ENCODE measurements around the gene PLB1.

PLB1 gene

DNA sequence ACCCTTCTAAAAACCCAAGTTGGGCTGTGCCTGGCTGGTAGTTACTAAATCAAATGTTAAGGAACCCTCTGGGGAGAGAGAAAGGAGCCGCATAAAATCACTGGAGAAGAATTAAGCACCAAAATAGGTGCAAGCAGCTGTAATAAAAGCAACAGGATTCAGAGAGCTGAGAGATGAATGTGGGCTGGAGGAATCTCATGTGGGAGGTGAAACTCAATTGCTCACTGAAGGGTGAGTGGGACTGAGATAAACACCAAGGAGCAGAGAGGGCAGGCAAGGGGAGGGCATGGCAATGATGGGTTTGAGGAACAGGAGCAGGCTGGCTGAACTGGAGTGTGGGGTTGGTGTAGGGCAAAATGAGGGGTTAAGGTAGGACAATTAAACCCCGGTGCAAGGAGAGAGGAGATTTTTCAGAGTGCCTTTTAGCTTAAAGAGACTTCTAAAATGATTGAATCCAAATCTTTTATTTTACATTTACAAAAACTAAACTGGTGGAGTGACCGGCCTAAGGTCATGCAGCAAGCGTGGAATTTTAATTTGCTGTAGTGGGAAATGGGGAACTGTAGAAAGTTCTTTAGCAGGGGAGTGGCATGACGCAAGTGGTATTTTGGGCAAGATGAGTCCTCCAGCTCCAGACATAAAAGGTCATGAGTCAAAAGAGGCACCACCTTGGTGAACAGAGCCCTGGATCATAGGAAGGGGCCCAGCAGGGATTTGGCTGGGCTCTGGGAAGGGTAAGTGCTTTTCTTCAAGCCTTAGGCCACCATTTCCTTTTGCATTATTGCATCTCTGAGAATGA lies 10.5 kb downstream of the PLB1 start:
- no peak for DNase-seq (ENCODE audit: low read depth)

DNA sequence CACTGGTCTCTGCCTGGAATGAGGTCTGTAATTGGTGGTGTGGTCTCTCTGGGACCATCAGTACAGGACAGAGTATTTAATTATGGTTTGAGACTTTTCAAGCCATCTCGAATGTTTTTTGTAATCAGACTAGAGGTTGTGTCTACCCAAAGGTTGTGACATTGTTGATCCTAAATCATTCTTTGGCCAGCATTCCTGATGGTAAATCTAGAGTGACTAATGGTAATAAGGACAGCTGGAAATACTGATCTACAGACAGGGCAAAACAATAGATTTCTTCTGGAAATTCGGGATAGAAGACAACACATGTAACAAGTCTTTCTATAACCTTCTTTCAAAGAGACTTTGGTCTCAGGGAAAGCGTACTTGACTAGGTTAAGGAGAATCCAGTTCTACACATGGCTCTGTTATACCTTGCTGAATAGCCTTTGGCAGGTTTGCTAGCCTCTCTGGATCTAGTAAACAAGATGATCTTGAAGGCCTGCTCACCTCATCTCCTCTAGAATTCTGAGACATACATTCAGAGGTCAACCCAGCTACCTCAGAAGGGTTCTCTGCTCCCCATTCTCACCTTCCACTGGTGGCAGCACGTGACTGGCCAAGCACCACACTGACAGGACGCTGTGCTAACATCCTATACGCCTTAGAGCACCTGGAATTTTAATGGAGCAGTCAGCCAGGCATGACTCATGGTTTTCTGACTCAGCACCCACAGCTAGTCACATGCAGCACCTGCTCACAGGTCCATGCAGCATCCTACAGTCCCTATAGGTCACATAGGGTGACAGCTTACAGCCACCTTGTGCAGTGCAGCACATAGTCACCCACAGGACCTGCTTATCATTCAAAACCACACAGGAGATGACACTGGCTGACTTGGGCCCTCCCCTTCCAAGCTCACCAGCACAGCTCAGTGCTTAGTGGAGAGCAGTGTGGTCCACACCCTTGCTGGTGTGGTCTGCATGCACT lies 12.2 kb downstream of the PLB1 start:
- DNase-seq (ENCODE audit: low read depth), result peak; percentile 8

DNA sequence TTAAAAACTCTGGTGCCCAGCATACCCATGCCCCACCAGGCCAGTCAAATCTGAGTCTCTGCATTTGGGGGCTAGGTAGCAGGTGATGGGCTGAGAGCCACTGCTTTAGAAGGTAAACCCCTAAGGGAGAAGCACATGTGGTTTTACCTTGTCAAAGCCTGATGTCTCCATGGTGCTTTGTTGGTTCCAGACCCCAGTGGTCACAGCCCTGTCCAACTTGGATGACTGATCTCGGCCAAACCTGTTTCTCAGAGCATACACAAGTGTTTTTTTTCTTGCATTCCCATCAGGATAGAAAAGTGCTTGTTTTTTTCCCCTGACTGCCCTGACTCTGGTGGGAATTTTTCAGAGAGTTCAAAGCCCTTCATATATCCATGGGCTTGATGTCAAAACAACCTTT lies 13.5 kb downstream of the PLB1 start:
- DNase-seq (ENCODE audit: low read depth), result no peak

DNA sequence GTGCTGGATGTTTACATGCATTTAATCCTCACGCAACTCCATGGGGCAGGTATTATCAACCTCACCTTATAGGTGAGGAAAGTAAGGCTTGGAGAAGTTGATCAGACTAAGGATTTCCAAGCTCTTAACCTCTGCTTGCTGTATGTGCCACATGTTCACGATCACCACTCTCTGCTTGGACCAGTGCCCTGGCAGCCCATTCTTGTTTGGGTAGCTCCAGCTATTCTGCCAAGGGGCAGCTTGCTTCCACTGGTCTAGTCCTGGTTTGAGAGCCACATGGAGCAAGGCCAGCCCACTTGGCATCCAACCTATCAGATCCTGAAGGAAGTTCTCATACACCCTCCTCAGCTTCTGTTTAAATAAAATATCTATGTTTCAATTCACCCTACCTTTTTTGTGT lies 14.3 kb downstream of the PLB1 start:
- no peak for DNase-seq (ENCODE audit: low read depth)

DNA sequence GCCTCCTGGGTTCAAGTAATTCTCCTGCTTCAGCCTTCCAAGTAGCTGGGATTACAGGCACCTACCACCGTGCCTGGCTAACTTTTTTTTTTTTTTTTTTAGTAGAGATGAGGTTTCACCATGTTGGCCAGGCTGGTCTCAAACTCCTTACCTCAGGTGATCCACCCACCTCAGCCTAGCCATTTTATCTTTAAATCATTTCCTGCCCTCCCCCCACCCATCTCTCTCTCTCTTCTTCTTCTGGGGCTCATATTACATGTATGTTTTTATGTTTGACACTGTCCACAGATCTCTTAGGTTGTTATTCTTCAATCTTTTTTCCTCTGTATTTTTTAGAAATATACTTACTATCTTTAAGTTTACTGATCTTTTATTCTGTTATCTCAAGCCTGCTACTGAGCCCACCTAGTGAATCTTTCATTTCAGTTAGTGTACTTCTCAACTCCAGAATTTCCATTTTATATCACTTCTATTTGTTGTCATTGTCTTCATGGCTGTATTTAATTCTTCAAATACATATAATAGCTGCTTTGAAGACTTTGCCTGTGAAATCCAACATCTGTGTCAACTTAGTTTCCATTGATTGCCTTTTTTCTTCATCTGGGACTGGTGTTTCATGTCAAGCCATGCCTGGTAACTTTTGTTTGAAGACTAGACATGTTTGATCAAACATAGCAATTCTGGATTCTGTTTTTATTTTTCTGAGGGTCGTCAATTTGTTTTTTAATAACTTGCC lies 16.2 kb downstream of the PLB1 start:
- no peak for DNase-seq (ENCODE audit: low read depth)

DNA sequence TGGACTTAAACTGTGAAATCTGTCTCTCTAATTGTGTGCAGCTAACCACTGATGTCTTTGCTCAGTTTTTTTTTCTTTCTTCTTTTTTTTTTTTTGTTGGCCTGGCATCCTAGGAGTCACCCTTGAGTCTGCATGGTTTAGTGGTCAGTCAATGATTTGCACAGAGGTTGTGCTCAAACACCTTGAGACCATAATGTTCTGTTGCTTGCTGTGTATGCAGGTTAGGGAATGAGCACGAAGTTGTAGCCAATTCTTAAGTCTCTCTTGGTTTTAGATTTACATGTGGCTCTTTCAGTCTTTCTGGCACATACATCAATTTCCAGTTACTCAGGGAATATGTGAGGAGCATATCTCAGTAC lies 16.7 kb downstream of the PLB1 start:
- DNase-seq (ENCODE audit: low read depth), result no peak

DNA sequence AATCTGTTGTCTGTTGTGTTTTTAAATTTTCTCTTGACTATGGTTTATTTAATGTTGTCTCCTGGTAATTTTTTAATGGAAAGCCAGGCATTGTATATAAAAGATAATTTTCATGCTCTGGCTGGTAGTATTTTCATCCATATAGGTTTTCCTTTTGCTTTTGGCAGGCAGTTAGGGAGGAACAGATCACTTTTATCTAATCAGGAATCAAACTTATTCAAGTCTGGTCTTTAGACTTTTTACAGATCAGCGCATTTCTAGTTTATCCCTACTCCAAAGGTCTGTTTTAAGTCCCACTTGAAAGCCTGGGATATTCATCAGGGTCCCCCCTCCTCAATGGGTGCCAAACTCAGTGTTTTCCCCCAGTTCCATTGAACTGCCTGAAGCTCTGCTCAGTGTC lies 17.2 kb downstream of the PLB1 start:
- DNase-seq (ENCODE audit: low read depth), result no peak

DNA sequence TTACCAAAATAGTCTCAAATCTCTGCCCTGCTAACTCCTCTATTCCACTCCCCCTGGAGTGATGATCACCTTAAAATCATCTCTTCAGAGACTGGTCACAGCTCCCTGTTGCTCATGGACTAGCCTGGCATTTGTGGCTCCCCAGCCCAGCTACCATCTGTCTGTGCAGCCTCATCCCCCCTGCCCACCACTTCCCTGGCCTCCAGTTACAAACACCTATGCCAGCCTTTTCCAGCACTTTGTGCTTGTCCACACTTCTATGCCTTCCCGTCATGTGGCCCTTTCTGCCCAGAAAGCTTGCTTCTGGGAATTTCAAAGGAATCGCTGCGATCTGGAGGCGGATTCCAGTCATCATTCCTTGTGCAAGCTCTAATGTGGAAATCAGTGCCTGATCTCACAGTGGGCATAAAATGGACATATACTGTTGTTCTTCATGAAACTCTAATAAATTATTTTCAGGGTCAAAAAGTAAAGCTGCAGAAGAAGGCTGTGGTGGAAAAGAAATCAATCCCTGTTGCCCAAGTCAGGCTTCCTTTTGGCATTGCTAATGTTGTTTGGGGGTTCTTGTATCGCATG lies 19.4 kb downstream of the PLB1 start:
- no peak for DNase-seq (ENCODE audit: low read depth)

DNA sequence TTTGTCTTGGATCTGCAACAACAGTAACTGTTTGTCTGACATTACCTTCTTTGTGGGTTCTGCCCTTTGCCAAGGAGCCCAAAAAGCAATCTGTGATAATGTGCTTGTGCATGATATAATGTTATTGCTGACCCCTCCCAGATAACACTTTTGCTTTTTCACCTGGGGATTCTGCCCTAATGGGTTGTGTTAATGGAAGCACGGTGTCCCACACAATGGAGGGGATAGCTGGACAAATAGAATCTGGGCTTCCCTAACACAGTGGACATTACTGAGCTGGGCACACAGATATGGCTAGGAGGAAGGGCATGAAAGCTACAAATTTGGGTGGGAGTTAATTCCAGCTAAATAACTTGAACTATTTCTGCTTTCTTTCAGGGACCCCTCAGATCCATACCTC lies 20.6 kb downstream of the PLB1 start:
- DNase-seq (ENCODE audit: low read depth), result no peak

DNA sequence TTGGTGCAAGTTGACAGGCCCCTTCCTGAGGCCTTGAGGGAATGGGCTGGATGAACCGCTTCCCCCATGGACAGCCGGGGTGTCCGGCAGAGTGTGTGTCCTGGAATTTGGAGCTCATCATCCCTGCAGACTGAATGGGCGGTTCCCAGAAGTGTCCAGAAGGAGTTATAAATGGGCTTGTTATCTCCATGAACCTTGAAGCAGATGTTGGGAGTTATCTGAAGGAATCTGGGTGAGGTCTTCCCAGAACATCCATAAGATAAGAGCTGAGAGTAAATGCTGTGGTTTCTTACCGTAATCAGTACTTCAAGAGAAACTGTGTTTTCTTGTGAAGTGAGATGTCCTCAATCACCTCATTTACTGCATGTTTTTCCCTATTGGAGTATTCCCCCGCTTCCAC lies 21.1 kb downstream of the PLB1 start:
- no peak for DNase-seq (ENCODE audit: low read depth)

DNA sequence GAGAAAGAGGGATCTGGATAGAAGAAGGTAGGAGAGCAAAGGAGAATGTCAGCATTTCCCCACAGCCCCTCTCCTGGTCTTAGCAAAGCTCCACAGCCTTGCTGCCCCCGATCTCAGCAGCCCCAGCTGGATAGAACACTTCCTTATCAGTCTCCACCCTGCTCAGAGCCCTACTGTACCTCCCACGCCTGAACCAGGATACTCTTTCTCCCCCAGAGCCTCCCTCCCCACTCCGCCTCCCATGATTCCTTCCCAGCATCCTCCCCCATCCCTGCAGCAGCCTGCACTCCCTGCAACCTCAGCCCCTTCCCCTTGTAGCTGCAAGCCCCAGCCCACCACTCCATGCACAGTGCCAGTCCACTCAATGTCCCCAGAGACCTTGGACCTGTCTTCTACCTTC lies 25.8 kb downstream of the PLB1 start:
- DNase-seq (ENCODE audit: low read depth), result no peak

DNA sequence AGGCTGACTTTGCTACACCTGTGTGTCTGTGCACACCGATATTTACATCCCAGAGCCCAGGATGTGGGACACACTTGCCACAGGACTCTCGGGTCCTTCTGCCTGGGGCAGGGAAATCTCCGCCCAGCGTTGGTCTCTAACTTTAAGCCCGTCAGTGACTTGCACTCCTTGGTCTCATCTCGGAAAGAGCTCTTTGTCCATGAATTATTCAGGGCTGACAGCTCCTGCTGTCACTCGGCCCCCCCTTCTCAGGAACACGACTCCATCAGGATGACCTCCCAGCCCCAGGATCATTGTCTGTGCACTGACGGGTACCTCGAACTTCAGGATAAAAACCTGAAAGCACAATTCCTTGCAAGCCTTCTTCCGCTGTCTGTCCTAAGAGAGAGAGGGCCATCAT lies 26.6 kb downstream of the PLB1 start:
- no peak for DNase-seq (ENCODE audit: low read depth)

DNA sequence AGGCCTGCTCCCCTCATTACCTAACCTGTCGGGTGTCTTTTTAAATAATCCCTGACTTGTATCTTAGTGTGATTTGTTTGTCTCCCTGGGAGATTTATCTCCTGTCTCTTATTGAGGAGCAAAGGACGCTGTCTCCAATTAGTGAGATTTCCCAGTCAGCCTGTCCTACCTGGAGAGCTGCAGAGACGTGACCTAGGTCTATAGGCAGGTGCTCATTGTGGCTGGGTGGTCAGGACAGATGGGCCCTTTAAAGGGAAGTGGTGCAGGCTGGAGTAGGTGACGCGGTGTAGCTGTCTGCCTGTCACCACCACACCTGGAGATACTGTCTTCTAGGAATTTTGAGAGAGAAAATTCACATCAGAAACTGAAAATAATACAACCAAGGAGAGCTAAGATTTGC lies 28.0 kb downstream of the PLB1 start:
- no peak for DNase-seq (ENCODE audit: low read depth)

DNA sequence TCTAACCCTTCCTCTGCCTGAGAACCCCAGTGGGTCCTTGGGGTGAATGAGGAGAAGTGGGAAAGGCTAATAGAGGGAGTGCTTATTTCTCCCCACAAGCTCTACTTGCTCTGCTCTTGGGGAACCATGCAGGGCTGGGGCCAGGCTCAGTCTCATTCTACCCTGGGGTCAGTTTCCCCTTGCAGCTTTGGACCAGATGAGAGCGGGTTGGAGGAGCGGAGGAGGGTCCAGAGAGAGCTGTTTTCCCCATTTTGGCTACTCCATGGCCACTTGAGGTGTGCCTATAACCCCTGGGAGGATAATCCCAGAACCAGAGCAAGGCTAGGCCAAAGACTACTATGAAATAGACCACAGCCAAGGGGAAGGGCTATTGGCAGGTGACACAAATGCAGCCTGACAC lies 29.6 kb downstream of the PLB1 start:
- no peak for DNase-seq (ENCODE audit: low read depth)

DNA sequence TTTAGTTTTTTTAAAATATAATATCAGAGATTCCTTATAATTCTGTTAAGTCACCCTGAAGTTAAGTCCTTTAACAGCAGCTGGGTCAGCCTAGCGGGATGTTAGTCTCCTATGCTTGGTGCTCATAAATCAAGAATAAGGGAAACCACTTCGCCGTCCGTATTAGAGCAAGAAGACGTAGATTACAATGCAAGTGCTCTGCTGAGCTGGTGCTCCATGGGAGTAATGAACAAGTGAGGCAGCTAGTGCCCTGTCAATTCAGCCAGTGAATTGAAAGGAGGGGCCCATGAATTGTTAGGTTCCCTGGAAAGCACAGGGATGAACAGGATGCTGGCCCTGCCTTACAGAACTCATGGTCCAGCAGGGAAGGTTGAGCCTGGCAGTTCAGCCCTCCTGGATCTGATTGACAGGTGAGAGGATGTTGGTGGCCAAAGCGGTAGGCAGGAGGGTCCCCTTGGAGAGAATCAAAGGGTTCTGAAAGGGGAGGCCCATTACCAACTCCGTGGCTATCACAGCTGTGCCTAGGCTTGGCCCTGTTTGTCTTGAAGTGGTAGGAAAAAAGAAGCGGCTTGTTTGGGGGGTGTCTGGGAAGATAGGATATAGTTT lies 30.8 kb downstream of the PLB1 start:
- no peak for DNase-seq (ENCODE audit: low read depth)

DNA sequence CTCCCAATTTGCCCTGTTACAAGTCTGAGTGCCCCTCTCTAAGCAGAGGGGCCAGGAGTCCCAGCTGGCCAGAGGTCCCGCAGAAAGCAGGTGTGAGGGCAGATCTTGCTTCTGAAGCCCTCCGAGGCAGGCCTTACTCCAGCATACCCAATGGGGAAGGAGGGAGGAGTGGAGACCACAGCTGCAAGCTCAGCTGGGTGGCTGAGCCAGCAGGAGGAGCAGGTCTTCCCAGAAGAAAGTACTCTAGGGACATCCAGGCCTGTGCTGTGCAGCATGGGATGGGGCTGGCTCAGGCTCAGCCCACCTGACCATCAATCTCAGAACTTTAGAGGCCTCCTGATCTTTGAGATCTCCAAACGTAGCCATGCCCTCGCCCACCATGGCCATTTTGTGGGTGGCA lies 31.3 kb downstream of the PLB1 start:
- no peak for DNase-seq (ENCODE audit: low read depth)

DNA sequence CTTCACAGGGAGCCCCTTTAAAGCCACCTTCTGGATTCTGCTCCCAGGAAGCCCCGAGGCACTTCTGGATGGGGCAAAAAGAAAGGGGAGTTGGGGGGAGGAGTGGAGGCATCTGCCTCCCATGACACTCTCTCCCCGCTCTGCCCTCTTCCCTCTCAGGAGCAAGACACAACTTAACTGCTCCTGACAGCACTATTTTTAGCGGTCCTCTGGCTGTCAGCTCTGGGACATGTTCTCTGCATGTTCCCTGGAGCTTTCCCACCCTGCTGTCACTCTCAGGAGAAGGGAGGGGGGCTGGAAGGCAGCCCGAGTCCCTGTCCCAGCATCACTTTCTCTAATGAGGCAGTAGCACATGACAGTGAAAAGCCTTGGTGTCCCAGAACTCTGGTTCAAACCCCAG lies 32.3 kb downstream of the PLB1 start:
- no peak for DNase-seq (ENCODE audit: low read depth)

DNA sequence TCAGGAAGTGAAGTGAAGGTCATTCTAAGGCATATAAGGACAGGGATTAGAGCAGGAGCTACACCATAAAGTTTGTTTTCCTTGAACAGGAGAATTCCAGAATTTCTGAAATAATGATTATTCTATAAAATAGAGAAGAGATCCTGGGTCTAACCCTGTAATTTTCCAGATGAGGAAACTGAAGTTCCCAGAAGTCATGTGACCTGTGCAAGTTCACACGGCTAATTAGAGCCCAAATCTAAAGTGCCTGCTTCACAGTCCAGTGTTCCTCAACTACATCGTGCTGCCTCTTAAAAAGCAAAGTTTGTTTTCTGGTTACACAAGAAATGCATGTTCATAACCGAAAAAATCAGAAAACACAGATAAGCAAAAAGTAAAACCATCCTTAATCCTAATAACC lies 34.9 kb downstream of the PLB1 start:
- DNase-seq (ENCODE audit: low read depth), result no peak

DNA sequence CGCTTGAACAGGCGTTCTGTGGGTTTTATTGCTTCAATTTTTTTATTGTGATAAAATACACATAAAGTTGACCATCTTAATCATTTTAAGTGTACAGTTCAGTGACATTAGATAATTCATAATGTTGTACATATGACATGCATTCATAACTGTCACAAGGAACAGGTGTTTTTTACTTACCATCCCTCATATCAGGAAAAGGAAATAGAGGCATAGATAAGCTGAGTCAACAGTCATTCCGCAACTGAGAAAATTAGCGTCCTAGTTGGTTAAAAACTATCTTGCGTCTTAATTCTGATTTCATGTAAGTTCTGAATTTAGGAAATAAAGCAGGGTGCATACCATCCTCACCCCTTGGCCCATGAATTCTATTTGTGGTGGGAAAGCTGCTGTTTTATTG lies 36.5 kb downstream of the PLB1 start:
- no peak for DNase-seq (ENCODE audit: low read depth)

DNA sequence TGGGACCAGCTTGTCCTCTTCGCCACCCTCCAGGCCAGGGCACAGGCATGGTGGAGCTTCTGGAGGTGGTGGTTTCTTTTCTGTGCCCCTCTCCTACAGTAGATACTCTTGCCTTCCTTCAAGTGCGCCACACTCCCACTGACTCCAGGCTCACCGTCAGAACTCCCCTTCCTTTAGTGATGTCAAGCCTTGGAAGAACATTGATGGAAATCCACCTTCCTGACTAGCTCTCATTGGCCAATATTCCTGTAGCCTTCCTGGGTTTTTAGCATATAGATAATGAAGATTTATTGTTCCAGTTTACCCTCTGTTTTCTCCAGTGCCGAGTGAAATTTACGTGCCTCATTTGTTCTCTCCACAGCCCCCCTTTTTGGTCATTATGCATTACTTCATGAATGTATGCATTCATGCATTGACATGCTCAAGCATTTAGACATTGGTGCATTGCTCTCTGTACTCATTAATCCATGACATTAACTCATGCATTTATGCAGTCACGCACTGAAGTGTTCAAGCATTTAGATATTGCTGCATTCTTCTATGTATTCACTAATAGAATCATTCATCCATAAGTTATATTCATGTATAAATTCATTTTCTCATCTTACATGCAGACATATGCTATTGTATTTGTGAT lies 37.3 kb downstream of the PLB1 start:
- no peak for DNase-seq (ENCODE audit: low read depth)

DNA sequence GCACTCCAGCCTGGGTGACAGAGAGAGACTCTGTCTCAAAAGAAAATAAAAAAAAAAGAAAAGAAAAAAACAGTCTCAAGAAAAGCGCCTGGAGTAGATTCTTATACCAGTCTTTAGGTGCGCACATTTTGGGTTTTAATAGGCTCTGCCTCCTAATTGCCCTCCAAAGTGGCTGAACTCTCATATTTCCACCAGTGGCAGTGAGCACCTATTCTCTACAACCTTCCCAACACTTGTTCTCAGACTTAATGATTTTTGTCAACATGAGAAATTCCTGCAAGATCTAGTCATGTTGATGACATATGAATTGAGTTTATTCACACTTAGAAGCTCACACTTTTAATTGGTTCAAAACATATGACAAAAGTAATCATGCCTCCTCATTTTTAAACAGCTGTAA lies 39.0 kb downstream of the PLB1 start:
- no peak for DNase-seq (ENCODE audit: low read depth)

All from T-helper 22 cell (primary cell).